PC-3 (cell line): Measurements from ENCODE around the gene BBC3. TPM values are rescaled to one million over a fixed set of nuclear protein-coding genes. Genes with fewer than 3 reads are reported as not detected.
"Not testable (repeated sequence)": the region's sequence is repeated elsewhere in the genome, so short reads cannot be mapped to it uniquely, and the experiment has no call there.

Source experiments
- ATAC-seq: fragments of 200-7000 bp; cut with Tn5 transposase; 2 replicates; pipeline ENCODE4 v1.9.1; 2020; ENCODE audit warnings: mild to moderate bottlenecking, moderate library complexity
- Bru-seq: library from RNA; stranded (reverse); fragments of 400-500 nt; gene quantifications from one replicate; lab custom pipeline; 2021; lab: Mats Ljungman, UMichigan
- BruChase-seq, 2 experiments: library from RNA; stranded (reverse); fragments of 400-500 nt; gene quantifications; one replicate each; lab custom pipeline; 2021; lab: Mats Ljungman, UMichigan
- BruUV-seq: library from RNA; stranded (reverse); fragments of 400-500 nt; replicated peaks from 2 replicates; lab custom pipeline; 2021; lab: Mats Ljungman, UMichigan
- CTCF ChIA-PET: fragments of 300-600 bp; sonication (Branson Sonifier 250); formaldehyde crosslinking; loops from one replicate; lab custom pipeline; 2022; ENCODE audit warnings: antibody characterized with exemption; lab: Charles Lee
- POLR2A ChIA-PET: fragments of 300-600 bp; sonication (Branson Sonifier 250); formaldehyde crosslinking; loops from one replicate; lab custom pipeline; 2022; ENCODE audit warnings: antibody characterized with exemption; ENCODE audit not compliant: unreplicated experiment; lab: Charles Lee
- DNase-seq: peaks from one replicate; pipeline ENCODE4 v3.0.0-alpha.2; 2015
- H2AFZ ChIP-seq: fragments of 300-600 bp; sonication (generic); 2 replicates; pipeline ENCODE4 v1.6.0; 2016; ENCODE audit warnings: antibody characterized with exemption, low read length
- H3F3A ChIP-seq: fragments of 300-600 bp; sonication (generic); one replicate; pipeline ENCODE4 v1.6.0; 2017; ENCODE audit warnings: antibody characterized with exemption, low read length, control low read depth, mild to moderate bottlenecking; ENCODE audit not compliant: unreplicated experiment
- H3K27ac ChIP-seq: fragments of 300-600 bp; sonication (generic); 2 replicates; pipeline ENCODE4 v1.5.1; 2016; ENCODE audit warnings: mild to moderate bottlenecking, low read length
- H3K27me3 ChIP-seq: fragments of 300-600 bp; sonication (generic); 2 replicates; pipeline ENCODE4 v1.6.1; 2016; ENCODE audit warnings: low read length, mixed read lengths
- H3K36me3 ChIP-seq: fragments of 300-600 bp; sonication (generic); 2 replicates; pipeline ENCODE4 v1.6.1; 2016; ENCODE audit warnings: low read depth, mixed run types, low read length, mixed read lengths
- H3K4me1 ChIP-seq: fragments of 300-600 bp; sonication (generic); 2 replicates; pipeline ENCODE4 v1.5.1; 2016; ENCODE audit warnings: low read length; ENCODE audit not compliant: insufficient read depth
- H3K4me2 ChIP-seq: fragments of 300-600 bp; sonication (generic); 2 replicates; pipeline ENCODE4 v1.6.0; 2016; ENCODE audit warnings: low read length
- H3K4me3 ChIP-seq: fragments of 300-600 bp; sonication (generic); 2 replicates; pipeline ENCODE4 v1.5.1; 2016; ENCODE audit warnings: mild to moderate bottlenecking, low read length, mixed read lengths
- H3K79me2 ChIP-seq: fragments of 300-600 bp; sonication (generic); 2 replicates; pipeline ENCODE4 v1.6.1; 2017; ENCODE audit warnings: low read length, mixed read lengths
- H3K9ac ChIP-seq: fragments of 300-600 bp; sonication (generic); 2 replicates; pipeline ENCODE4 v1.6.0; 2016; ENCODE audit warnings: mild to moderate bottlenecking, low read length
- H3K9me2 ChIP-seq: fragments of 300-600 bp; sonication (generic); replicated peaks from 2 replicates; pipeline ENCODE4 v1.6.1; 2016; ENCODE audit warnings: mixed run types, low read length, mixed read lengths
- H3K9me3 ChIP-seq: fragments of 300-600 bp; sonication (generic); 2 replicates; pipeline ENCODE4 v1.6.1; 2016; ENCODE audit warnings: low read length, mixed read lengths
- H4K20me1 ChIP-seq: fragments of 300-600 bp; sonication (generic); 2 replicates; pipeline ENCODE4 v1.6.1; 2016; ENCODE audit warnings: low read length, mixed read lengths
- CTCF ChIP-seq: fragments of 300-600 bp; sonication (generic); conservative IDR thresholded peaks from 2 replicates; pipeline ENCODE4 v1.5.1; 2017; ENCODE audit warnings: antibody characterized with exemption, low read depth, mild to moderate bottlenecking, low read length
- EZH2 ChIP-seq: fragments of 300-600 bp; sonication (generic); IDR thresholded peaks from one replicate; pipeline ENCODE4 v1.6.1; 2017; ENCODE audit warnings: antibody characterized with exemption, mild to moderate bottlenecking, low read length; ENCODE audit not compliant: unreplicated experiment
- EZH2phosphoT487 ChIP-seq: fragments of 300-600 bp; sonication (generic); IDR thresholded peaks from 2 replicates; pipeline ENCODE4 v1.6.1; 2018; ENCODE audit warnings: mild to moderate bottlenecking, antibody characterized with exemption, low read length, borderline replicate concordance
- intact Hi-C: fragments of 100-400 bp; cut with micrococcal nuclease; formaldehyde crosslinking; loops from 2 replicates; pipeline ENCODE4 v1.9.0; 2023
- long read RNA-seq: library from polyadenylated mRNA; unstranded; transcript quantifications from one replicate; pipeline ENCODE4 v2.0.0, GENCODE V29; 2021; ENCODE audit not compliant: unreplicated experiment
- total RNA-seq: library from RNA; depleted of rRNA; stranded (reverse); fragments of >200 nt; gene quantifications from 2 replicates; pipeline ENCODE4 v1.2.3, GENCODE V29; 2014; rRNA removed

BBC3 gene, protein sequence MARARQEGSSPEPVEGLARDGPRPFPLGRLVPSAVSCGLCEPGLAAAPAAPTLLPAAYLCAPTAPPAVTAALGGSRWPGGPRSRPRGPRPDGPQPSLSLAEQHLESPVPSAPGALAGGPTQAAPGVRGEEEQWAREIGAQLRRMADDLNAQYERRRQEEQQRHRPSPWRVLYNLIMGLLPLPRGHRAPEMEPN
- total RNA-seq (2.4 and 2.9 TPM in 2 replicates), Bru-seq, nascent RNA (percentile 46 among the genes with signal in this experiment), BruChase-seq, experiment 1, labeled RNA remaining after a 6-hour chase (percentile 33 among the genes with signal in this experiment), BruChase-seq, experiment 2, labeled RNA remaining after a 2-hour chase (percentile 41 among the genes with signal in this experiment)
- long read RNA-seq, transcript BBC3-206 (1 exons, 1,747 nt), result major isoform, 12 of 17 reads
- long read RNA-seq, partial matches to known transcripts, result 1 of 17 reads
- long read RNA-seq, other reads (novel, unspliced or antisense), result 2 of 17 reads

GRCh38 chr19:47230921-47231214 lies at the start of gene BBC3:
BBC3 (minus strand) TSS chr19:47231199; CDS start chr19:47228431, 2,768 bp downstream.
- Histone ChIP-seq H3K4me1 (peaks cover 36% of the 10 kb centered on the region), H3K79me2 (no peaks in the 10 kb centered on the region), H3K27ac (no peak within 1 kb of the TSS), H2AFZ (peak within 1 kb of the TSS; percentile 66), H4K20me1 (no peaks in the 10 kb centered on the region), H3K36me3 (no peaks in the 10 kb centered on the region), H3F3A (no peaks in the 10 kb centered on the region), H3K9ac (peak within 1 kb of the TSS; percentile 40; the same call in 1 of the 2 replicates), H3K4me2 (peak within 1 kb of the TSS; percentile 97), H3K27me3 (no peaks in the 10 kb centered on the region), H3K9me3 (no peaks in the 10 kb centered on the region), H3K9me2 (no peaks in the 10 kb centered on the region), H3K4me3 (peak within 1 kb of the TSS; percentile 76)
- no peak; the same call in 1 of the 2 replicates for ATAC-seq
- no TSS peak for BruUV-seq
- no peak for DNase-seq
- CTCF ChIA-PET, result no interaction called here
- POLR2A ChIA-PET, result no interaction called here
- TF ChIP-seq EZH2phosphoT487, result no peak
- intact Hi-C loops, result no loop called here

GRCh38 chr19:47280183-47280797 lies 49.3 kb upstream of the BBC3 start:
- Histone ChIP-seq H3K9ac (no peak overlapping the region), H3K9me2 (no peaks in the 10 kb centered on the region), H3K9me3 (no peaks in the 10 kb centered on the region), H3K27ac (no peak overlapping the region), H3K4me1 (0 out of 2 replicates have a peak, but pooled peaks cover 1% of the 10 kb centered on the region), H3K4me2 (no peak overlapping the region), H4K20me1 (no peaks in the 10 kb centered on the region), H2AFZ (no peak overlapping the region), H3K27me3 (no peaks in the 10 kb centered on the region), H3F3A (no peaks in the 10 kb centered on the region), H3K4me3 (no peak overlapping the region), H3K36me3 (no peaks in the 10 kb centered on the region), H3K79me2 (no peaks in the 10 kb centered on the region)
- ChIA-PET CTCF (no interaction called here), POLR2A (no interaction called here)
- no TSS peak for BruUV-seq
- DNase-seq (peak; percentile 44), ATAC-seq (no peak; the same call in 1 of the 2 replicates)
- TF ChIP-seq EZH2 (no peak), EZH2phosphoT487 (no peak), CTCF (peak; percentile 38; the same call in 1 of the 2 replicates)
- intact Hi-C loops, result no loop called here

- CTCF ChIA-PET, H3F3A ChIP-seq, BruUV-seq, H4K20me1 ChIP-seq, ATAC-seq, DNase-seq, H3K36me3 ChIP-seq, H3K4me2 ChIP-seq, H3K27me3 ChIP-seq, intact Hi-C loops, H2AFZ ChIP-seq, H3K4me1 ChIP-seq, H3K9ac ChIP-seq, POLR2A ChIA-PET, H3K9me2 ChIP-seq, H3K9me3 ChIP-seq, H3K4me3 ChIP-seq, H3K27ac ChIP-seq, H3K79me2 ChIP-seq: not testable (repeated sequence)
Measured at GRCh38 chr19:47276513-47276912, 45.5 kb upstream of the BBC3 start.
